ENCODE data around the gene BTN3A1.

DNA sequence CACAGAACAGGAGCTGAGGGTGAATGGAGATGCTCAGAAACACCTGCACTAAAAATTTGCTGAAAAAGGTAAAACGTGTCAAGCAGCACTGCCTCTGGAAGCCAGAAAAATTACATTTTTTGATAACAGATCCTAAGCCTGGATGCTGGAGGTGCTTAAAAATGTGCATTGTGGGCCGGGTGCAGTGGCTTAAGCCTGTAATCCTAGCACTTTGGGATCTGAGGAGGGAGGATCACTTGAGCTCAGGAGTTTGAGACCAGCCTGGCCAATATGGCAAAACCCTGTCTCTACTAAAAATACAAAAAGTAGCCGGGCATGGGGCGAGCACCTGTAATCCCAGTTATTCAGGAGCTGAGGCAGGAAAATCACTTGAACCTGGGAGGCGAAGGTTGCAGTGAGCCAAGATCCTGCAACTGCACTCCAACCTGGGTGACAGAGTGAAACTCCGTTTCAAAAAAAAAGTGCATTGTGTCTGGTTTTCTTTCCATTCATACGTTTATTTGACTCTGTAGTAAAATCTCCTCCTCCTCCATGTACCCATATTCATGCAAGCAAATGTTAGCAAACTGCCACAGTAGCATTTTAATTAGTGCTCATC lies 587 bp upstream of the BTN3A1 start:
- no peak for TF ChIP-seq HDAC2 (IDR thresholded peaks at IDR 0.05)
- TF ChIP-seq, protein P1, sequence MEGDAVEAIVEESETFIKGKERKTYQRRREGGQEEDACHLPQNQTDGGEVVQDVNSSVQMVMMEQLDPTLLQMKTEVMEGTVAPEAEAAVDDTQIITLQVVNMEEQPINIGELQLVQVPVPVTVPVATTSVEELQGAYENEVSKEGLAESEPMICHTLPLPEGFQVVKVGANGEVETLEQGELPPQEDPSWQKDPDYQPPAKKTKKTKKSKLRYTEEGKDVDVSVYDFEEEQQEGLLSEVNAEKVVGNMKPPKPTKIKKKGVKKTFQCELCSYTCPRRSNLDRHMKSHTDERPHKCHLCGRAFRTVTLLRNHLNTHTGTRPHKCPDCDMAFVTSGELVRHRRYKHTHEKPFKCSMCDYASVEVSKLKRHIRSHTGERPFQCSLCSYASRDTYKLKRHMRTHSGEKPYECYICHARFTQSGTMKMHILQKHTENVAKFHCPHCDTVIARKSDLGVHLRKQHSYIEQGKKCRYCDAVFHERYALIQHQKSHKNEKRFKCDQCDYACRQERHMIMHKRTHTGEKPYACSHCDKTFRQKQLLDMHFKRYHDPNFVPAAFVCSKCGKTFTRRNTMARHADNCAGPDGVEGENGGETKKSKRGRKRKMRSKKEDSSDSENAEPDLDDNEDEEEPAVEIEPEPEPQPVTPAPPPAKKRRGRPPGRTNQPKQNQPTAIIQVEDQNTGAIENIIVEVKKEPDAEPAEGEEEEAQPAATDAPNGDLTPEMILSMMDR (IDR thresholded peaks at IDR 0.05) = no peak
- TF ChIP-seq PHF8 (IDR thresholded peaks at IDR 0.05; ENCODE audit: borderline replicate concordance, low read depth) = no peak
- no peak for TF ChIP-seq CHD2 (IDR thresholded peaks at IDR 0.05; ENCODE audit: low read length, partially characterized antibody)
- no peak for TF ChIP-seq EHMT2 (IDR thresholded peaks at IDR 0.05; ENCODE audit: low read depth)
- TF ChIP-seq, protein P2, sequence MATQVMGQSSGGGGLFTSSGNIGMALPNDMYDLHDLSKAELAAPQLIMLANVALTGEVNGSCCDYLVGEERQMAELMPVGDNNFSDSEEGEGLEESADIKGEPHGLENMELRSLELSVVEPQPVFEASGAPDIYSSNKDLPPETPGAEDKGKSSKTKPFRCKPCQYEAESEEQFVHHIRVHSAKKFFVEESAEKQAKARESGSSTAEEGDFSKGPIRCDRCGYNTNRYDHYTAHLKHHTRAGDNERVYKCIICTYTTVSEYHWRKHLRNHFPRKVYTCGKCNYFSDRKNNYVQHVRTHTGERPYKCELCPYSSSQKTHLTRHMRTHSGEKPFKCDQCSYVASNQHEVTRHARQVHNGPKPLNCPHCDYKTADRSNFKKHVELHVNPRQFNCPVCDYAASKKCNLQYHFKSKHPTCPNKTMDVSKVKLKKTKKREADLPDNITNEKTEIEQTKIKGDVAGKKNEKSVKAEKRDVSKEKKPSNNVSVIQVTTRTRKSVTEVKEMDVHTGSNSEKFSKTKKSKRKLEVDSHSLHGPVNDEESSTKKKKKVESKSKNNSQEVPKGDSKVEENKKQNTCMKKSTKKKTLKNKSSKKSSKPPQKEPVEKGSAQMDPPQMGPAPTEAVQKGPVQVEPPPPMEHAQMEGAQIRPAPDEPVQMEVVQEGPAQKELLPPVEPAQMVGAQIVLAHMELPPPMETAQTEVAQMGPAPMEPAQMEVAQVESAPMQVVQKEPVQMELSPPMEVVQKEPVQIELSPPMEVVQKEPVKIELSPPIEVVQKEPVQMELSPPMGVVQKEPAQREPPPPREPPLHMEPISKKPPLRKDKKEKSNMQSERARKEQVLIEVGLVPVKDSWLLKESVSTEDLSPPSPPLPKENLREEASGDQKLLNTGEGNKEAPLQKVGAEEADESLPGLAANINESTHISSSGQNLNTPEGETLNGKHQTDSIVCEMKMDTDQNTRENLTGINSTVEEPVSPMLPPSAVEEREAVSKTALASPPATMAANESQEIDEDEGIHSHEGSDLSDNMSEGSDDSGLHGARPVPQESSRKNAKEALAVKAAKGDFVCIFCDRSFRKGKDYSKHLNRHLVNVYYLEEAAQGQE (IDR thresholded peaks at IDR 0.05) = no peak

All from A549 (cell line).